Esophagus muscularis mucosa (tissue), 4 donors: ENCODE results near the gene TNC. TPM values are rescaled to one million over a fixed set of nuclear protein-coding genes. Genes with fewer than 3 reads are reported as not detected.

Experiments used
- DNase-seq: peaks from one replicate; pipeline ENCODE4 v3.0.0-alpha.2; 2017; ENCODE audit errors: extremely low spot score
- H3K27ac ChIP-seq, 4 donors: fragments of 200-600 bp; sonication (generic); replicated peaks in 1 of 4; 1 replicate in 3 of 4; 2 replicates in 1 of 4; pipeline ENCODE4 v1.5.1; 2016 to 2019; ENCODE audit warnings: mild to moderate bottlenecking in 1 of 4
- H3K27me3 ChIP-seq, 4 donors: fragments of 200-600 bp; sonication (generic); one replicate each; pipeline versions ENCODE4 v1.5.1 to v1.6.0; 2016 to 2019
- H3K36me3 ChIP-seq, 4 donors: fragments of 200-600 bp; sonication (generic); one replicate each; pipeline ENCODE4 v1.5.1; 2016 to 2019
- H3K4me1 ChIP-seq, 4 donors: fragments of 200-600 bp; sonication (generic); one replicate each; pipeline ENCODE4 v1.5.1; 2016 to 2019
- H3K4me3 ChIP-seq, 4 donors: fragments of 200-600 bp; sonication (generic); 1 replicate in 2 of 4; 2 replicates in 2 of 4; pipeline ENCODE4 v1.5.1; 2016 to 2019; ENCODE audit warnings: mild to moderate bottlenecking in 4 of 4, moderate library complexity in 1 of 4
- H3K9me3 ChIP-seq, 4 donors: fragments of 200-600 bp; sonication (generic); 1 replicate in 3 of 4; 2 replicates in 1 of 4; pipeline ENCODE4 v1.5.1; 2016 to 2019
- EP300 ChIP-seq: sonication (generic); formaldehyde crosslinking; IDR thresholded peaks from one replicate; pipeline ENCODE4 v1.6.1; 2017; ENCODE audit warnings: antibody characterized with exemption
- POLR2A ChIP-seq: fragments of 450-650 bp; IDR thresholded peaks from one replicate; pipeline ENCODE4 v1.6.1; 2017; ENCODE audit warnings: antibody characterized with exemption, moderate library complexity, mild to moderate bottlenecking, low read depth
- POLR2AphosphoS5 ChIP-seq, 2 donors: sonication (generic); formaldehyde crosslinking; IDR thresholded peaks; one replicate each; pipeline ENCODE4 v1.6.1; 2017; ENCODE audit warnings: antibody characterized with exemption in 2 of 2
- WGBS: methylation state at CpG from one replicate; pipeline ENCODE4 v1.1.5; 2018; 5-methylcytosine and 5-hydroxymethylcytosine counted together
- intact Hi-C: fragments of 100-400 bp; cut with DNase I; formaldehyde crosslinking; loops from one replicate; pipeline ENCODE4 v1.15.1; 2023
- total RNA-seq, 4 donors: library from RNA; depleted of rRNA; stranded (reverse); fragments of >200 nt; gene quantifications; one replicate each; pipeline versions ENCODE4 v1.1.0 to v1.2.1, GENCODE V29; 2016
- TF ChIP-seq, protein P1 (sequence below), 3 experiments: fragments of 200-600 bp in 2 of 3; fragments of 450-650 bp in 1 of 3; sonication (generic) in 2 of 3; IDR thresholded peaks; one replicate each; pipeline ENCODE4 v1.5.1; 2017 to 2019; ENCODE audit warnings: antibody characterized with exemption in 3 of 3, mild to moderate bottlenecking in 2 of 3, moderate library complexity in 1 of 3

Gene TNC
- total RNA-seq, 4 donors from 2014 or later, result 216 to 576 (median 478) TPM

DNA sequence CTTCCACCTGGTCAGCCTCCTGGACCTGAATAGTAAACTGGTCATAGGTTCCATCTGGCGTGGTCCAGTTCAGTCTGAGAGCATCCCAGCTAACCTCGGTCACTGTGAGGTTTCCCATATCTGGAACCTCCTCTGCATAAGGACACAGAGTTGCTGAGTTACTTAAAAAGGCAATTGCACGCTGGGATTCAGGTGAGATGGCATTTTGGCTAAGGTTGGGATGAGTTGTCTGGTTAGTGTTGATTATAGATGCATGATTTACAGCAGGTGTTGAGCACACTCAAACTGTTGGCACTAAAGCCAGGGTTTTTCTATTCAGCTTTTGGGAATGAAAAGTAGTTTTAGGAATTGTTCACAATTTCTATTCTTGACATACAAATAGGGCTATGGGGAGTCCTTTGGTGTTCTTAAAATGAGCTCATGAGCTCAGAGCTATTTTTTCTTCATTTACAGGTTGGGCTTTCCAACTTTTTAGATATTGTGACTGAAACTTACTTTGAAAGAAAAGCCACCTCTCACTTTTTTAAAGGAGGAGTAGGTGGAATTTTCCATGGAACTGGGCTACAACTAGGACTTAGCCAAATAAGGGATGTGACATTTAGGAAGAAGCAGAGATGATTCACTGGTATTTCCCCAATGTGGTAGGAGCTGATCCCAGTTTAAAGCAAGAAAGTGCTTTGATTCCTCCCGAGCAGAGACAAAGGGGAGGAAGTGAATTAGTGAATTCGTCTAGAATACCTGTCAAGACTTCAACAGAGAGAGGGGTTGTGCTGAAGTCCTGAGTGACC lies 54.7 kb downstream of the TNC start:
- WGBS, result 40% methylated on average over 5 of the region's 5 CpGs
- no peaks in the 10 kb centered on the region for H3K9me3 ChIP-seq
- peaks cover 4 to 99% (median 81%) of the 10 kb centered on the region in 4 donors for H3K4me1 ChIP-seq
- no peak for DNase-seq
- TF ChIP-seq POLR2A (no peak), POLR2AphosphoS5 (IDR thresholded peaks at IDR 0.05) (peak; percentile 50 to 51)
- TF ChIP-seq, protein P1, sequence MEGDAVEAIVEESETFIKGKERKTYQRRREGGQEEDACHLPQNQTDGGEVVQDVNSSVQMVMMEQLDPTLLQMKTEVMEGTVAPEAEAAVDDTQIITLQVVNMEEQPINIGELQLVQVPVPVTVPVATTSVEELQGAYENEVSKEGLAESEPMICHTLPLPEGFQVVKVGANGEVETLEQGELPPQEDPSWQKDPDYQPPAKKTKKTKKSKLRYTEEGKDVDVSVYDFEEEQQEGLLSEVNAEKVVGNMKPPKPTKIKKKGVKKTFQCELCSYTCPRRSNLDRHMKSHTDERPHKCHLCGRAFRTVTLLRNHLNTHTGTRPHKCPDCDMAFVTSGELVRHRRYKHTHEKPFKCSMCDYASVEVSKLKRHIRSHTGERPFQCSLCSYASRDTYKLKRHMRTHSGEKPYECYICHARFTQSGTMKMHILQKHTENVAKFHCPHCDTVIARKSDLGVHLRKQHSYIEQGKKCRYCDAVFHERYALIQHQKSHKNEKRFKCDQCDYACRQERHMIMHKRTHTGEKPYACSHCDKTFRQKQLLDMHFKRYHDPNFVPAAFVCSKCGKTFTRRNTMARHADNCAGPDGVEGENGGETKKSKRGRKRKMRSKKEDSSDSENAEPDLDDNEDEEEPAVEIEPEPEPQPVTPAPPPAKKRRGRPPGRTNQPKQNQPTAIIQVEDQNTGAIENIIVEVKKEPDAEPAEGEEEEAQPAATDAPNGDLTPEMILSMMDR (IDR thresholded peaks at IDR 0.05), result no peak
- H3K36me3 ChIP-seq, result peaks cover 0 to 8% (median 0%) of the 10 kb centered on the region in 4 donors
- H3K27ac ChIP-seq, result peak overlapping the region; percentile 84 to 92 (median 90)
- H3K4me3 ChIP-seq, result no peak overlapping the region
- no peaks in the 10 kb centered on the region for H3K27me3 ChIP-seq
- intact Hi-C loops, result no loop called here

DNA sequence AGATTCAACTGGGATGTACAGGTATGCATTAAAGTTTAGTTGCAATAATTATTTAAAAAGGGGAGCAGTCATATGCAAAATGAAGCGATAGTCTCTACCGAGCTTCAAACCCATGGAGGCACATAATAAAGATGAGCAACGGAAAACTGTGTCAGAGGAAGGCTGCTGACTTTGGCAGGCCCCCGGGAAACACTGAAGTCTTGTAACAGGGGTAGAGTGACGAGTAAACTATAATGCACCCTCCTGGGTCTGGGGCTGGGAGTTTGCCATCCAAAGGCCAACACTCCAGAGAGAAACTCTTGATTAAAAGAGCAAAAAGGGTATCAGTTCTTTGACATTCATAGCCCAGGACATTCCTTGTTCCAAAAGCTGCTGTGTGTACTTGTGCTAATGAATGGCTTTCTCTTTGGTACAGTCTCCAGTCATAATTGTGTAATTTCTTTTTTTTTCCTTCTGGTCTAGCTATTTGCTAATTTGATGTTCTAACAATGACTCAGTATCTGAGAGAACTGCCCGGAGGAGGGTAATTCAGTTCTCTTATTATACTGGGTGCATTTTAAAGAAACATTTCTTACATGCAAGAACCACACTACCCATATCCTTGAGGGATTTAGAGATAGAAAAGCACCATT lies 59.2 kb downstream of the TNC start:
- TF ChIP-seq POLR2AphosphoS5 (IDR thresholded peaks at IDR 0.05) (peak in 1 of 2 donors; percentile 44), EP300 (no peak)
- peaks cover 0 to 34% (median 4%) of the 10 kb centered on the region in 4 donors for H3K36me3 ChIP-seq
- H3K4me1 ChIP-seq, result peaks cover 2 to 61% (median 42%) of the 10 kb centered on the region in 4 donors
- 72% methylated on average over 6 of the region's 6 CpGs for WGBS
- no peaks in the 10 kb centered on the region for H3K27me3 ChIP-seq
- H3K9me3 ChIP-seq, result no peaks in the 10 kb centered on the region
- H3K27ac ChIP-seq, result peak overlapping the region; percentile 24 to 92 (median 46)
- no peak overlapping the region for H3K4me3 ChIP-seq
- no peak for DNase-seq
- intact Hi-C loops, result no loop called here

DNA sequence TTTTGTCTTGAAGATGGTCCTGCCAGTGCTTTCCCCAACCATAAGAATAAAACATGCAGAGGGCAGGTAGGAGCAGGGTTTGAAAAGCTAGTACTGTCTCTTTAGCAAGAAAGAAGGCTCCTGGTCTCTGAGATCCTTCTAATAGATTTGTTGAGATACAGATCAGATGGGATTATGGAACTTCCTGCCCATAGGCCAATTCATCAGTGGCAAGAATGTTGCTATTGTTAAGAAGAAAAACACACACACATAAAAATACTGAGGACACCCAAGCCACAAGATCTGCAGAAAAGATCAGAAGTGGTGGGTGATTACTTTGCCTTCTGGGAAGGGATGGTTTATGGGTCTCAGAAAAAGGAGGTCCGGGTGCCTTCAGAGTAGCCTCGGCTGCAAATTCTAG lies 59.8 kb downstream of the TNC start:
- intact Hi-C loops, result no loop called here
- peaks cover 0 to 34% (median 4%) of the 10 kb centered on the region in 4 donors for H3K36me3 ChIP-seq

DNA sequence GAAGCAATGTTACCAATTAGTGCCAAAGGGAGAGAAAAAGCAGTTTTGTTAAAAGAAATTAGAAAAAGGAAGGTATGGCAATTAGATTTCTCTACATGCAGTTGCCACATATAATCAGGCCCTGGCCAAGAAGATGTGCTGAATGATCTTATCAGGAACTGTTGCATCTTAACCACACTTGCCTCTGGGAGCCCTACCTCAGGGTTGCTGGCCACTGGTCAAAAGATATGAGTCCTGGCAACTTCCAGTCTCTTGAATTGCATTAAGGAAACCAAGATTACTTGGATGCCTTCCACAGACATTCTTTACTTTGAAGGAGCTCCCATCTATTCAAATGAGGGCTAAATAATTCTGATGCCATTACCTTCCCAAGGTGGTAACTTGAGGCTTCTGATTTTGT lies 60.4 kb downstream of the TNC start:
- H3K27me3 ChIP-seq, result no peaks in the 10 kb centered on the region
- H3K9me3 ChIP-seq, result no peaks in the 10 kb centered on the region
- H3K27ac ChIP-seq, result peak overlapping the region in 2 of 4 donors; percentile 30 to 92
- peaks cover 0 to 48% (median 29%) of the 10 kb centered on the region in 4 donors for H3K4me1 ChIP-seq
- peaks cover 0 to 32% (median 4%) of the 10 kb centered on the region in 4 donors for H3K36me3 ChIP-seq
- DNase-seq, result no peak
- intact Hi-C loops, result no loop called here
- TF ChIP-seq EP300, result no peak
- TF ChIP-seq POLR2AphosphoS5 (IDR thresholded peaks at IDR 0.05), result no peak
- TF ChIP-seq, protein P1 (IDR thresholded peaks at IDR 0.05), result no peak
- TF ChIP-seq POLR2A, result no peak
- no peak overlapping the region for H3K4me3 ChIP-seq

More for the DNA sequence above, 59.8 kb downstream of the TNC start:
- no peaks in the 10 kb centered on the region for H3K9me3 ChIP-seq
- H3K27me3 ChIP-seq, result no peaks in the 10 kb centered on the region
- TF ChIP-seq POLR2A, result no peak
- no peak for TF ChIP-seq POLR2AphosphoS5 (IDR thresholded peaks at IDR 0.05)
- TF ChIP-seq, protein P1 (IDR thresholded peaks at IDR 0.05), result no peak
- TF ChIP-seq EP300, result no peak
- peak overlapping the region in 3 of 4 donors; percentile 30 to 92 (median 63) for H3K27ac ChIP-seq
- DNase-seq, result no peak
- no peak overlapping the region for H3K4me3 ChIP-seq
- H3K4me1 ChIP-seq, result peaks cover 0 to 54% (median 35%) of the 10 kb centered on the region in 4 donors
- 82% methylated on average over 2 of the region's 2 CpGs for WGBS

DNA sequence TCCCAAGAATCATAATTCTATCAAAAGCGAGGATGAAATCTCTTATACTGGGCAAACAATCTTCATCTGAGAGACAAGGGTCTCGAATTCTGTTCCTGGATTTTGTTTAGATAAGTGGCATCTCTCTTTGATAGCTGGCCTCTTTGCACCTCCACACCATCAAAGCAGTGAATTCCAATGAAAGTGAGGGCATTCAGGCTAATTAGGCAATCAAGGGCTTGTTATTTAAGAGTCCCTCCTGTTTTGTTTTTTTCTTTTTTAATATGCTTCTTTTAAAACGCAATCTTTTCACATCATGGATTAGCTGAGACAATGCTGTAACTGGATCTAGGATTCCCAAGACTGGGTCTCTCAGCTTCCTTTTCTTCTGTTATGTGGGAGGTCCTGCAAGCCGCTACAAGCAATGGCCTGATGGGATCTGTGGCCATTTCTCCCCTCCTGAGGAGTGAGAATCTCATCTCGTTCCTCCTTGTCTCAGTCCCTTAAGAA lies 67.9 kb downstream of the TNC start:
- no peaks in the 10 kb centered on the region for H3K9me3 ChIP-seq
- H3K27me3 ChIP-seq, result no peaks in the 10 kb centered on the region
- intact Hi-C loops, result no loop called here
- H3K4me1 ChIP-seq, result peaks cover 0 to 16% (median 12%) of the 10 kb centered on the region in 4 donors
- no peak overlapping the region for H3K27ac ChIP-seq
- DNase-seq, result no peak
- H3K4me3 ChIP-seq, result no peak overlapping the region
- peaks cover 0 to 25% (median 4%) of the 10 kb centered on the region in 4 donors for H3K36me3 ChIP-seq
- WGBS, result 91% methylated on average over 5 of the region's 5 CpGs
- TF ChIP-seq, protein P1 (IDR thresholded peaks at IDR 0.05), result no peak
- no peak for TF ChIP-seq POLR2A
- no peak for TF ChIP-seq POLR2AphosphoS5 (IDR thresholded peaks at IDR 0.05)
- TF ChIP-seq EP300, result no peak
